HepG2 (cell line): ENCODE results near the gene CDK11B. TPM values are rescaled to one million over a fixed set of nuclear protein-coding genes. Genes with fewer than 3 reads are reported as not detected.

Experiments used
- ATAC-seq: fragments of 200-7000 bp; cut with Tn5 transposase; 3 replicates; pipeline ENCODE4 v1.9.1; 2020; ENCODE audit warnings: mild to moderate bottlenecking, moderate library complexity
- BruUV-seq: library from RNA; stranded (reverse); fragments of 400-500 nt; replicated peaks from 2 replicates; lab custom pipeline; 2021; lab: Mats Ljungman, UMichigan
- CTCF ChIA-PET: fragments of 300-600 bp; formaldehyde crosslinking; extraction: SDS; loops from one replicate; lab custom pipeline; 2021; ENCODE audit warnings: low total read pairs, inconsistent platforms, low intra/inter-chr PET ratio; lab: Yijun Ruan, JAX
- POLR2A ChIA-PET: fragments of 350-600 bp; sonication (Branson Sonifier 250); formaldehyde crosslinking; loops from one replicate; lab custom pipeline; 2020; ENCODE audit warnings: antibody characterized with exemption, inconsistent platforms; lab: Yijun Ruan, JAX
- DNase-seq: peaks from one replicate; pipeline ENCODE4 v3.0.0-alpha.2; 2015; ENCODE audit warnings: low spot score
- FAIRE-seq: peaks from 3 replicates; lab custom pipeline; 2011; peaks lifted over from hg19 to GRCh38; lab: Jason Lieb, UNC
- H2AFZ ChIP-seq: one replicate; pipeline ENCODE4 v1.6.1; 2011; ENCODE audit warnings: low read length, inconsistent platforms
- H3K27ac ChIP-seq: fragments of 300-600 bp; 3 replicates; pipeline ENCODE4 v1.8.0; 2011; ENCODE audit warnings: mixed run types, mild to moderate bottlenecking, mixed read lengths, low read length, inconsistent platforms; ENCODE audit not compliant: insufficient read depth; ENCODE audit errors: extremely low read length
- H3K27me3 ChIP-seq, 2 experiments: fragments of 200-600 bp in 1 of 2; 2 replicates in 1 of 2; 3 replicates in 1 of 2; pipeline versions ENCODE4 v1.6.0 to v1.8.0; 2011; ENCODE audit warnings: low read length in 2 of 2, mild to moderate bottlenecking in 2 of 2, moderate library complexity in 2 of 2, inconsistent platforms in 1 of 2; ENCODE audit not compliant: insufficient read depth in 2 of 2, control insufficient read depth in 1 of 2
- H3K36me3 ChIP-seq, 2 experiments: fragments of 200-600 bp in 1 of 2; replicated peaks in 1 of 2; 2 replicates in 1 of 2; 3 replicates in 1 of 2; pipeline versions ENCODE4 v1.5.1 to v1.8.0; 2011; ENCODE audit warnings: low read length in 2 of 2, inconsistent platforms in 1 of 2; ENCODE audit not compliant: insufficient read depth in 2 of 2, control insufficient read depth in 1 of 2
- H3K4me1 ChIP-seq: 2 replicates; pipeline ENCODE4 v1.5.1; 2012; ENCODE audit warnings: low read length, inconsistent platforms; ENCODE audit not compliant: insufficient read depth
- H3K4me2 ChIP-seq: 2 replicates; pipeline ENCODE4 v1.6.0; 2011; ENCODE audit warnings: low read depth, low read length, inconsistent platforms
- H3K4me3 ChIP-seq, 3 experiments: fragments of 200-600 bp in 1 of 3; sonication (generic), shearing (Covaris generic) in 1 of 3; replicated peaks in 1 of 3; 2 replicates each; pipeline ENCODE4 v1.5.1; 2011 to 2016; ENCODE audit warnings: low read length in 3 of 3, inconsistent platforms in 2 of 3, low read depth in 2 of 3, mild to moderate bottlenecking in 2 of 3, control low read depth in 1 of 3, mixed read lengths in 1 of 3; ENCODE audit not compliant: insufficient read depth in 1 of 3
- H3K79me2 ChIP-seq: one replicate; pipeline ENCODE4 v1.6.1; 2011; ENCODE audit warnings: low read length, inconsistent platforms; ENCODE audit not compliant: insufficient read depth
- H3K9ac ChIP-seq: 2 replicates; pipeline ENCODE4 v1.6.0; 2011; ENCODE audit warnings: mild to moderate bottlenecking, low read depth, low read length, inconsistent platforms; ENCODE audit not compliant: insufficient read depth
- H3K9me3 ChIP-seq: 2 replicates; pipeline ENCODE4 v1.5.1; 2012; ENCODE audit warnings: mild to moderate bottlenecking, low read length
- H4K20me1 ChIP-seq: 2 replicates; pipeline ENCODE4 v1.6.0; 2011; ENCODE audit warnings: inconsistent platforms, mild to moderate bottlenecking, low read length, moderate library complexity; ENCODE audit not compliant: insufficient read depth
- AGO2 ChIP-seq: fragments of 200-400 bp; formaldehyde crosslinking; optimal IDR thresholded peaks from 2 replicates; pipeline ENCODE3; 2017; ENCODE audit warnings: mild to moderate bottlenecking, low read depth, low read length, moderate library complexity
- HNRNPK ChIP-seq: fragments of 200-400 bp; formaldehyde crosslinking; IDR thresholded peaks from 2 replicates; pipeline ENCODE4 v1.6.1; 2018; ENCODE audit warnings: low read length, low read depth, moderate library complexity, mild to moderate bottlenecking; ENCODE audit not compliant: poor library complexity, severe bottlenecking
- TARDBP ChIP-seq: sonication (generic); formaldehyde crosslinking; IDR thresholded peaks from 2 replicates; pipeline ENCODE4 v1.8.0; 2022; ENCODE audit warnings: mild to moderate bottlenecking, missing genetic modification reagents
- ZNF276 ChIP-seq: sonication (generic); formaldehyde crosslinking; IDR thresholded peaks from 2 replicates; pipeline ENCODE4 v1.4.0; 2020; ENCODE audit warnings: mild to moderate bottlenecking, low read depth, missing genetic modification reagents
- WGBS: methylation state at CpG from one replicate; pipeline ENCODE4 v1.1.6; 2017; ENCODE audit warnings: low lambda C conversion rate; 5-methylcytosine and 5-hydroxymethylcytosine counted together
- in situ Hi-C: cut with HindIII; loops from 2 replicates; pipeline ENCODE4 v1.10.0; 2017; ENCODE audit warnings: low pct_unique_long_range_greater_than_20kb; ENCODE audit not compliant: extremely low pct_ligation_motif_present
- intact Hi-C: fragments of 100-400 bp; cut with micrococcal nuclease; formaldehyde crosslinking; loops from one replicate; pipeline ENCODE4 v1.10.0; 2022; ENCODE audit not compliant: unreplicated experiment
- polyA plus RNA-seq, 8 experiments: library from polyadenylated mRNA; depleted of rRNA in 3 of 8; stranded (reverse) in 7 of 8; unstranded in 1 of 8; fragments of >200 nt; fragmentation: Illumina TruSeq in 4 of 8; extraction: Trizol in 4 of 8; gene quantifications; 2 replicates each; pipeline versions ENCODE4 v1.2.1 to v1.2.3, GENCODE V29; 2011 to 2016; ENCODE audit warnings: low read depth in 4 of 8, missing spikeins in 1 of 8, mixed read lengths in 1 of 8; ENCODE audit not compliant: insufficient read depth in 1 of 8
- total RNA-seq, 5 experiments: library from RNA; depleted of rRNA; stranded (reverse); fragments of >200 nt; fragmentation: Illumina TruSeq; extraction: Trizol; gene quantifications; 2 replicates each; pipeline ENCODE4 v1.2.3, GENCODE V29; 2016; ENCODE audit warnings: low read depth in 1 of 5

CDK11B gene
- total and polyA plus RNA-seq, 2 of the 13 experiments (the other 11 are each of a cell fraction or from before 2014, with no cell fraction given): 3.6 to 15.1 TPM

- ATAC-seq: no peak
- FAIRE-seq: no peak
- peak; percentile 22 for TF ChIP-seq HNRNPK
- no peak for TF ChIP-seq TARDBP (CRISPR knock-in tag)
- Histone ChIP-seq H3K4me1 (no peaks in the 10 kb centered on the region), H3K27ac (no peak overlapping the region), H2AFZ (no peak overlapping the region), H3K27me3 (no peaks in the 10 kb centered on the region), H3K36me3 (peaks cover 0 to 2% of the 10 kb centered on the region in 2 experiments; a peak in 1 of 5 replicates), H3K4me3 (no peak overlapping the region), H3K79me2 (no peaks in the 10 kb centered on the region), H3K9ac (no peak overlapping the region), H3K4me2 (peak overlapping the region; percentile 70), H4K20me1 (no peaks in the 10 kb centered on the region), H3K9me3 (no peaks in the 10 kb centered on the region)
- in situ Hi-C loops: no loop called here
- BruUV-seq: no TSS peak
- no peak for DNase-seq
- ChIA-PET POLR2A (no interaction called here), CTCF (no interaction called here)
- WGBS: 95% methylated on average over 66 of the region's 79 CpGs
- intact Hi-C loops: no loop called here
Measured at GRCh38 chr1:1630965-1631781, 27.6 kb downstream of the CDK11B start.

GRCh38 chr1:1630191-1630964, 28.4 kb downstream of the CDK11B start:
- peak; percentile 3 for TF ChIP-seq AGO2
- TF ChIP-seq ZNF276 (CRISPR knock-in tag): no peak
- ChIA-PET CTCF (no interaction called here), POLR2A (no interaction called here)
- Histone ChIP-seq H4K20me1 (no peaks in the 10 kb centered on the region), H3K4me1 (no peaks in the 10 kb centered on the region), H2AFZ (no peak overlapping the region), H3K79me2 (no peaks in the 10 kb centered on the region), H3K36me3 (peaks cover 0 to 2% of the 10 kb centered on the region in 2 experiments; a peak in 1 of 5 replicates), H3K4me3 (no peak overlapping the region), H3K9ac (no peak overlapping the region), H3K9me3 (no peaks in the 10 kb centered on the region), H3K27me3 (no peaks in the 10 kb centered on the region), H3K4me2 (no peak overlapping the region), H3K27ac (no peak overlapping the region)
- ATAC-seq (no peak), DNase-seq (no peak), FAIRE-seq (no peak)
- intact Hi-C loops (no loop called here), in situ Hi-C loops (no loop called here)
- 98% methylated on average over 70 of the region's 81 CpGs for WGBS
- BruUV-seq: no TSS peak
